ENCODE results near the gene HSPB9.
A peak's percentile ranks its signal among the peaks of the same experiment; 100 is the strongest.

Gene HSPB9

DNA sequence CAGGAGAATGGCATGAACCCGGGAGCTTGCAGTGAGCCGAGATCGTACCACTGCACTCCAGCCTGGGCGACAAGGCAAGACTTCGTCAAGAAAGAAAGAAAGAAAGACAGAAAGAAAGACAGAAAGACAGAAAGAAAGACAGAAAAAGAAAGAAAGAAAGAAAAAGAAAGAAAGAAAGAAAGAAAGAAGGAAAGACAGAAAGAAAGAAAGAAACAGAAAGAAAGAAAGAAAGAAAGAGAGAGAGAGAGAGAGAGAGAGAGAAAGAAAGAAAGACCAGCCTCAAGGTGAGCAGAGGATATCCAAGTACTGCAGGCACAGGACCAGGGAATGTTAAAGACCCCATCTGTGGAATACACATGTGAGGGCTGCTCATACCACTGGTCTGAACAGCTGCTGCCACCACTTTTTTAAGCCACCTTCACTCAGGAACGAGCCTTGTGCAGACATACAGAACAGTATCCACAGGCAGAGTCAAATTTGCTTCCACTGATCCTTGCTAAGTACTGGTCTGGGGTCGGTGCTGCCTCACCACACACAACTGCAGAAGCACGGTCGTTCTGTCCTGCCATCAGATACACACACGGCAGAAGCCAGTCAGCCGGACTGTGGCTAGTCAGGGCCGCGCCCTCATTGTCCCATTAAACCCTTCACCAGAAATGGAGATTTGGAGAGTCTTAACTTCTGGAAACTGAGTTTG, 24.5 kb downstream of the HSPB9 start:
- DNase-seq: no peak

DNA sequence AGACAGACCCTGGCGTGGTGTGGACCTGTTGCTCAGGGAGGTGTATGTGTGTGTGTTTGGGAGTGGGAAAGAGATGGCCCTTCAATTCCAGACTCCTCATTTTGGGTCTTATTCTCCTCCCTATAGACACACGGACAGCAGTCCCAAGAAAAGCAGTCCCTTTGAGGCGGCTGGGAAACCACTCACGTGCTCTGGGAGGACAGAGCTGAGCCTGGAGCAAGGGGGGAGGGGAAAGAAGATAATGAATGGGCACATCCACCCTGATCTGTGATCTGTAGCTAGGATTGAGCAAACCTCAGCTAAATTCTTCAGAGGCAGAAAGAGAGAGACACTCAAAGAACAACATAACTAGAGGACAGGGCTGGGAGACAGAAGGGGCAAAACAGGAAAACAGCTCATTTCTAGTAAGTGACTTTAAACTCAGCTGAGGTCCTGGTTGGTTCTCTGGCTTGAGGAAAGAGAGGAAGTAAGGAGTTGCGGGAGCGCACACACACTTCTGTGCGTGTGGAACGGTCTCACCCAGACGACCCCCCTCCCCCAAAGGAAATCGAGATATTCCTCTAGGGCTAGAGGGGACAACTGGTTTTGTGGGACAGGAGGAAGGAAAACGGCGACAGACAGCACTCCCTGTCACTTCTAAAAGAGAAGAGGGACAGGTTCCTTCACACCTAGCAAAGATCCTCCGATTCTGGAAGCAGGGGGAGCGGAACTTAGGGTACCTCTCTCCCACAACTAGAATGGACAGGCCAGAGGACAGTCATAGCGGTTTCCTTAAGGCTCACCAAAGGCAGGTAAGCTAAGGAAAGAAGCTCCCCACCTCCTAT, 31.5 kb downstream of the HSPB9 start:
- DNase-seq: peak; percentile 28

DNA sequence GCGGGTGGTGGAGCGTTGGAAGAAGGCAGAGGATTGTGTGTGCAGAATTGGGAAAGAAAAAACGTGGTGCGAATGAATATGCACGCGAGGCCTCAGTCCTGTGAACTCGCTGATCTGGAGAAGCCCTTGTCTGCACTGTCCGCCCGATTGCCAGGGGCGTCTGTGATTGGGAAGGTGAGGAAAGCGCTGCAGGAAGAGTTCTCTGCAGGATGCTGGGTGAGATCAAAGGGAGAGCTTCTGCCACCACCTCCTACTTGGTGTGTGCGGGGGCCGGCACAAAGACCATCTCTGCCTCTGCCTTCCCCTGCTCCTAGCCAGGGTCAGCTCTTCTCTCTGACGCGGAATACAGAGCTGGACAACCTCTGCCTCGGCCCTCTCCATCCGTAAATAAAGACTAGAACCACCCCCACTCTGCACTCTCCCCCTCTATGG, 33.0 kb downstream of the HSPB9 start:
- DNase-seq: no peak

DNA sequence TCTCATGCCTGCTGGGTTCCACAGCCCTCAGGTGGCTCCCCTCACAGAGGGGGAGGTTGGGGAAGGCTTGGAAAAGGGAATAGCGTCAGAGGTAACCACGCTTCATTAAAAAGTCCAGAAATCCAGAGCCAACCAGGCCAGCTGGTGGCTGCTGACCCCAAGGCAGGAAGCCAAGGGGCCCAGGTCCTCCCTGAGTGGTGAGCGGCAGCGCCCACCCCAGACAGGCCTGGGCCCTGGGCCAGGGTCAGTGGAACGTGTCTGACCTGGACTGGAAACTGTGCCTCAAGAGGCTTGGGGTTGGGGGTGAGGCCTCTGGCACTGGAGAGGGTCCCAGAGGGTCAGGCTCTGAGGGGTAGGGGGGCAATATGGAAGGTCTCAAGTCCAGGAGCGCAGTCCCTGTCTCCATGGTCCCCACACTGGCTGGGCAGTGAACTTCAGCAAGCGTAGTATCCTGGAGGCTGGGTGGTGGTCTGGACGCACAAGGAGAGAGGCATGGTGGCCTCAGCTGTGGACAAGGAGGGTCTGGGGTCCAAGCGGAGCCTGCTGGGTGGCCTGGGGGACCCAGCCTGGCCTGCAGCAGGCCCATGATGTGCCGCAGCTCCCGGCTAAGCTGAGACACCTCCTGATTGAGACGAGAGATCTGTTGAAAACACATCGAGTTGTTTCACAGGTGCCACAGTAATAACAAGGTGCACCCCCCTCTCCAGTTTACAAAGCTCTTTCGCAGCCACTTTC, 37.4 kb downstream of the HSPB9 start:
- DNase-seq: no peak

DNA sequence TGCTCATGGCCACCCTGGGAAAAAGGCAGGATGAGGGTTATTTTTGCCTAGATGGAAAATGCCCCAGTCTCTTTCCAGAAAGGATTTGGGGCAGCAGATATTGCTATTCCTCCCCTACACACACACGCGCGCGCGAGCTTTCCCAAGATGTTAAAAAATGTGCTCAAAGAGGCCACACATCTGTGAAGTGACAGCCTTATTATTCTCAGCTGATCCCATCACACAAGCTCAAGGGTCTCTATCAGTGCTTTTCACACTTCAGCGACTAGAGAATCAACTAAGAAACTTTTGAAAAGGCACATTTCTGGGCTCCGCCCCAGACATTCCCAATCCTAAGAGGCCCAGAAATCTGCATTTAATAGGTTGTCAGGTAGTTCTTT, 37.9 kb downstream of the HSPB9 start:
- no peak for DNase-seq

DNA sequence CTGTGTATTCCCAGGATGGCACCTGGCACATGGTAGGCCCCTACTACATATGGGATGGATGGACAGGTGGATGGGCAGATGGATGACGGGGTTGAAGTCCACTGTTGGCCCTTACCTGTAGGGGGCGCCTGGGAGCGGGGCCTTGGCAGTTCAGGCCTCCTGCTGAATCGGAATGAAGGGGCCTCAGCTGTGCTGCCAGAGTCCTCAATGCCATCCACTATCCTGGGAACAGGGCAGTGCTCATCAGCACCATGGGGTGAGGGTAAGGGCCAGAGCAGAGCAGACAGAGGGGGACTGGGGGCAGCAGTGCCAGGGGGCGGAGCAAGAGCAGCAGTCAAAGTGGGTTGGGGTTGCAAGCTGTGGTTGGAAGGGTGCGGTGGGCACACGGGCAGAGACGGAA, 40.5 kb downstream of the HSPB9 start:
- DNase-seq: peak; percentile 28

DNA sequence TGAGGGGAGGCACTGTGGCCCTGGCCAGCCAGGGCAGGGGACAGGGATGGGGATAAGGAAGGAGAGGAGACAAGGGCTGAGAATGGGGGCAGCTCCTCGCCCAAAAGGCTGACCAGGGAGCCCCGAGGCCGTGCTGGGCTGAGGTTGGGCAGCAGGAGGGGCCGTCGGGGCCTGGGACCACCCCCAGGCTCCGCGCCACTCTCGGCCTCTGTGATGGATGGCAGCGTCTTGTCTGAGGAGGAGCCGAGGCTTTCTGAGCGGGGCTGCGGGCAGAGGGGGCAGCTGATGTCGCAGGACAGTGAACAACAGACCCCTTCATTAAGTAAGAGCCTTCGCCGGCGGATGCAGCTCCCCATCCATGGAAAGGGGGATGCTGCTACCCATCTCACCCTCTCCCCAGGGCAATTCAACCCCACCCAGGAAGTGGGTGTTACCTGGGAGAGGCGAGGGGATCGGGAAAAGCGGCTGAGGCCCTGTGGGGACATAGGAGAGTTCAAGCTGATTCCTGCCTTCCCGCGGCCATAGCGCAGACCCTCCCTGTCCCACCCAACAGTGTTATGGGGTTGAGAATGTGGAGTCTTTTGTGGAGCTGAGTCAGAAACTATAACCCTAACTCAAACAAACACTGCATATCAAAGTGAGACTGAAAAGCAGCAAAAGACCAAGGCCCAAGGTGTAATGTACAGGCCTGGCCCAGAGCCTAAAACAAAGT, 41.2 kb downstream of the HSPB9 start:
- DNase-seq: no peak

DNA sequence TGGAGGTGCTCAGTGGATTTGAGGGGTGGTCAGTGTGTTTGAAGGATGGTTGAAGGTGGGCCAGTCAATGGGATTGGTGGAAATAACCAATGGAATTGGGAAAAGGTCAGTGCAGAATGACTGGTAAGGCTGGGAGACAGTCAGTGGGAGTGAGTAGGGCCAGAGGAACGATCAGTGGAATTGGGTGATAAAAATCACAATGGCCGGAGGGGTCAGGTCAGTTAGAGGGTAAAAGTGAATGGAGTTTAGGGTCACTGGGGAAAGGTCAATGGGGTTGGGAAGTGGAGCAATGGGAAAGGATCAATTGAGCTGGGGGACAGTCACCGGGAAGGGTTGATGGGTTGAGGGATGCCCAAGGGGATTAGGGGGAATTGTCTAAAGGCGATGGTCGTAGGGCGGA, 43.1 kb downstream of the HSPB9 start:
- no peak for DNase-seq

DNA sequence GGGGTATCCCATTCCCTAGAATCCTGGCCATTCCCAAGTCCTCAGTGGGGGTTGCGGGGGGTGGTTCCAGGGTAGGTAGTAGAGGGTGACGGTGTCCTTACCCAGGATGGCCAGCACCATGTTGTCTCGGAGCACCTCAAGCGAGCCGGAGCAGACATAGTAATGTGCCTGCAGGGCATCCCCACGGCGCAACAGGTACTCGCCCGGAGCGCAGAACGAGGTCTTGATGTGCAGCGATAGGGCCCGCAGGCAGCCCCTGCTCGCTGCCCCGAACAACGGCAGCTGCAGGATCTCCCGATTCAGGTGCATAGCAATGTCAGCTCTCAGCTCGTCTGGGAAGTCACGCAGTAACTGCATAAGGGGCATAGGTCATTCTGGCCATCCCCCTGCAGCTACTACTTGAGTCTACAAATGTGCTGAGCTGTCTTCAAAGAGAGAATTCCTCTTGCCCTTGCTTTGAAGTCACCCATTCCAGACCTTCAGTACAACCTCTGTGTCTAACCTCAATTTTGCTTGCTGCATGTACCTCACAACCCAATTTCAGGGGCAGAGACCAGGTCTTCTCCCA, 43.7 kb downstream of the HSPB9 start:
- DNase-seq: no peak

DNA sequence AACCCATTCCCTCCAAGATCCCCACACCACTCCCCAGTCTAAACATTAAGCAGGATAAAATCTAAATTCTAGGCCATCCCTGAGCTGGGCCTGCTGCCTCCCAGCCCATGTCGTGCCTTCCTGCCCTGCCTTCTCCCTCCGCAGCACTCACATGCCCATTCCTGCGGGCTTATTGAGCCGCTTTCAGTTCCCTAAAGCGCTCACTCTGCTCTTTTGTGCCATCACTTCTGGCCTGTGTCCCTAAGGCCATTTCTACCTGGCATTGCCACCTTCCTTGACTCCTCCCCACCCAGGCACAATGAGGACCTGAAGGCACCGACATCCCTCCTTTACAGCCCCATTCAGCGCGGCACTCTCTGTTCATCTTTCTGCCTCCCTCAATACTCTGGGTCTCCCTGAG, 45.2 kb downstream of the HSPB9 start:
- DNase-seq: no peak

DNA sequence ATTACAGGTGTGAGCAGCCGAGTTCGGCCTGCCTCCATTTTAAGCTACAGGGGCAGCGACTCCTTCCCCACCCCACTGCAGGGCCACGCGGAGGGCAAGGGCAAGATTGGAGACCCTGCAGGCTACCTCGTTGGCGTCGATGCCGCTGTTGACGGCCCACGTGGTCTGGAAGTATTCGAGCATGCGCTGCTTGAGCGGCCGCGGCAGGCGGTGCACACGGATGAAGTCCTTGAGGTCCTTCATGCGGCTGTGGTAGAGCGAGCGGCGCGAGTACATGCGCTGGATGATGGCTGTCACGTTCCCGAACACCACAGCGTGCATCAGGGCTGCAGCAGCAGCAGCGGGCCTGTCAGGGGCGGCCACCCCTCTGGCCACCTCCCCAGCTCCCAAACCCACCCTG, 46.7 kb downstream of the HSPB9 start:
- no peak for DNase-seq

DNA sequence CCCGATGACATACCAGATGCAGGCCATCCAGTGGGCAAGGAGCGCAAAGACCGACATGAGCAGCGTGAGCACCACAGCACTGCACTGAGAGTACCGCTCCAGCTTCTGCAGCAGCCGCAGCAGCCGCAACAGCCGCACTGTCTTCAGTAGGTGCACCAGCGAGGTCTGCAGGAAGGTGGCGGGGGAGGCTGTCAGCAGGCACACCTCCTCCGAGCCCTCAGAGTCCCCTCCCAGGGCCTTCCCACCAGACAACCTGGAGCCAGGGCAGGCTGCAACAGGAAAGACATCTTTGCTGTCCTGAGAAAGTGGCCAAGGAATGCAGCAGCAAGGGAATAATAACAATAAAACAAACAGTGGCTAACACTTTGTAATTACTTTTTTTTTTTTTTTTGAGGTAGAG, 49.2 kb downstream of the HSPB9 start:
- no peak for DNase-seq
